ENCODE results near the gene AK9.
"Not testable (repeated sequence)": the region's sequence is repeated elsewhere in the genome, so short reads cannot be mapped to it uniquely, and the experiment has no call there.

Gene AK9

GRCh38 chr6:109612268-109612667, 78.7 kb downstream of the AK9 start:
- DNase-seq = no peak

GRCh38 chr6:109611502-109611901, 79.5 kb downstream of the AK9 start:
- DNase-seq = no peak

- DNase-seq = no peak
Measured at GRCh38 chr6:109610590-109610989, 80.4 kb downstream of the AK9 start.

DNA sequence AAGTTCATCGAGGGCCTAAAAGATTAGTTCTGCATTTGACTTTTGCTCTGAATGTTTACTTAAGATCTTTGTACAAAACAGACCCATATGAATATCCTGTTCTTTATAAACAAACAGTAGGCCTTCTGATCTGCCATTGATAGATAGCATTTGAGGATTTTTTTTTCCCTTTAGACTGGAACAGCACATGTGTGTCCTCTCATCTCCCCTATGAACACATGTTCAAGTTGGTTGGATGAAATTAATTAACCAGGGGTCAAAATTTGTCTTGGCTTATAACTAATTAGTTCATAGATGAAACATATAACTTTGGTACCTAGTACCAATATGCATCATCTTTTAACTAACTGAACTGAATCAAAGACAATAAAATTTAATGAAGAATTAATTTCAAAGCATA, 81.3 kb downstream of the AK9 start:
- no peak for DNase-seq

DNA sequence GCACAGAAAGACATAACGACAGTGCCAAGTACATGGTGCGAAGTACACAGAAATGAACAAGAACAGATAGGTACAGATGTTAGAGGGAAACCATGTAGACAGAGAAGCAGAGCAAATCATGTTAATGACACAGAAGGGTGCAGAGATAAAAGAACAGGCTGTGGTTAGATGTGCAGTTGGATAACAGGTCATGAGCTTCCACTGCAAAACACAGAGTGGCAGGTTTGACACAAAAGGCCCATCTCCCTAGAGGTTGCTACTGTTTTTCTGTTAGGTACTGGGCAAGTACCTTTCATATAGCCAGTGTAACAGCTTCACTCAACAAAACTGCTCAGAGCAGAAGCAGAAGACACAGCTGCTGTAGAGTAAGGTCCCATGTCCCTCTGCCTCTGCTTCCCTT, 84.6 kb downstream of the AK9 start:
- no peak for DNase-seq

GRCh38 chr6:109595998-109596397, 95.0 kb downstream of the AK9 start:
- DNase-seq = no peak

DNA sequence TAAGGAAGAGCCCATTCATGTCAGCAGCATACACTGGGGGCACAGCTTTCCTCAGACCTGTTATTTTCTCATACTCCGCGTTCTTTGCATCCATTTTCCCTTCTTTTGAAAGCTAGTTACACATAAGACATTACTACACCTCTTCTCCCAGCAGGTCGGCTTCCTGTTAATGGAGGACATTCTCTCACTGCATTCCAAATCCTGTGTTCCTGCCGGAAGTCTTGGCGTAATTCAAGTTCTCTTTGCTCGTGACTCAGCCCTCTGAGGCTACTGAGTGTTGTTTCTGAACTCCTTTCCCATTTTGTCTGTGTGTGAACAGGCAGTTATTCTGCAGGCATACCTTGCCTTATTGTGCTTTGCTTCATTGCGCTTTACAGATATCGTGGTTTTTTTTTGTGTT, 110.5 kb downstream of the AK9 start:
- no peak for DNase-seq

GRCh38 chr6:109579361-109579760, 111.6 kb downstream of the AK9 start:
- DNase-seq = no peak

GRCh38 chr6:109569901-109570300, 121.1 kb downstream of the AK9 start:
- DNase-seq = not testable (repeated sequence)

- no peak for DNase-seq
Measured at GRCh38 chr6:109561844-109562243, 129.2 kb downstream of the AK9 start.

DNA sequence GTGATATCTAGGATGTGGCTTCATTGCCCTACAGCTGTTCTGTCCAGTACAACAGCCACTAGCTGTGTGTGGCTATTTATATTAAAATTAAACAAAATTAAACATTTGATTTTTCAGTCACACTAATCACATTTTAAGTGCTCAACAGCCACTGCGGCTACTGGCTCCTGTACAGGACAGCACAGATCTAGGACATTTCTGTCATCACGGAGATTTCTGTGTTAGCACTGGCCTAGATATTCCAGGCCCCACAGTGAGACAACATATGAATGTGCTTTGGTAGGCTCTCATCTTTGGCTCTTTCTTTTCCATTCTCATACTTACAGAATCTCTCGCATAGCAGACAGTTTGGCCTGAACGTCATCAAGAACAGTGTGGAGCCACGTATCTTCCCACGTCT, 159.6 kb downstream of the AK9 start:
- DNase-seq = no peak

- no peak for DNase-seq
Measured at GRCh38 chr6:109527989-109528388, 163.0 kb downstream of the AK9 start.

- peak; percentile 32 for DNase-seq
Measured at GRCh38 chr6:109526905-109527628, 163.9 kb downstream of the AK9 start.

DNA sequence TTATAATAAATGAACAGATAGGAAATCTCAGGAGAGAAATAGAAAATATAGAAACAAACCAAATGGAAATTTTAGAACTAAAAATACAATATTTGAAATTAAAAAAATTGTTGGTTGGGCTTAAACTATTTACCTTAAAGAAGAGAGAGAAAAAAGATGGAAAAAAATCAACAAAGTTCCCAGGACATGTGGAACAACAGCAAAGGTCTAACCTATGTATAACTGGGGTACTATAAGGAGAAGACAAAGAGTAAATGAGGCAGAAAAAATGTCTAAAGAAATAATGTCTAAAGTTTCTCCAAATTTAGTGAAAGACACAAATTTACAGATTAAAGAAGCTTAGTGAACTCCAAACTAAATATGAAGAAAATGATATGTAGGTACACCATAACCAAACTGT, 166.9 kb downstream of the AK9 start:
- DNase-seq = no peak

DNA sequence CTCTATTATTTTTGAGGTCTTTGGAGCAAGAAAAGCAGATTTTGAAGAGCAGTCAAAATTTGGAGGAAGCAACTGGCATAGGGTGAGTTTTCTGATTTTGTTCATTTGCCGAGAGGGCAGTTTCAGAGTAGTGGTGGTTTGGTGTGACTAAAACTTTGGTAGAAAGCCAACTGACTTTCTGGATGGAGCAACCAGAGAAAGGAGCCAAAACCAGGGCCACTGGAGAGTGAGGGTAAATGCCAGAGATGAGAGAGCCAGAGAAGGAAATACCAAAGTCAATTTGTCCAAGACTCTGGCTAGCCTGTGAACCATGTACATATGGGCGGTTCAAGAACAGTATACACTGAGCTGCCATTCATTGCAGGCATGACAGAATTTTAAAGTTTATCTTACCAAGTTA, 167.5 kb downstream of the AK9 start:
- no peak for DNase-seq

- no peak for DNase-seq
Measured at GRCh38 chr6:109521080-109521479, 169.9 kb downstream of the AK9 start.

- not testable (repeated sequence) for DNase-seq
Measured at GRCh38 chr6:109519647-109520046, 171.4 kb downstream of the AK9 start.

DNA sequence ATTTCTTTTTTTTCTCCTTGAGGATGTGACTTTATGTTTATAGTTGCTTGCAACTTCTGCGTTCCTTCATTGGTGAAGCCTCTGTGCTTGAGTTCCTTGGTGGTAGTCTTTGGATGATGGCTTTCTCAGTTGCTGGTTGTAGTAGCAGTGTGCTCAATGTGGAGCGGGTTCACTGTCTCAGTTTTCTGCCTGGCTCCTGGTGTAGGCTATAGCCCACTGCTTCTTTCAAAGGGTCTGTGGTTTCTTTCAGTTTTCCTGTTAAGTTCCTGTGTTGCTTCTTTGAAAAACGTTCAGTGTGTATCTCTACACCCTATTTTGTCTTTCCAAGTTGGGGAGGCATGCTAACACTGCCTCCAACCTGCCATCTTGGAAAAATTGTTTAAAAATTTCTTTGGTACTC, 174.1 kb downstream of the AK9 start:
- DNase-seq = no peak

GRCh38 chr6:109515781-109516409, 175.1 kb downstream of the AK9 start:
- DNase-seq = no peak

GRCh38 chr6:109514946-109515345, 176.1 kb downstream of the AK9 start:
- DNase-seq = no peak

GRCh38 chr6:109513571-109514071, 177.4 kb downstream of the AK9 start:
- no peak for DNase-seq

- no peak for DNase-seq
Measured at GRCh38 chr6:109512271-109512817, 178.7 kb downstream of the AK9 start.

DNA sequence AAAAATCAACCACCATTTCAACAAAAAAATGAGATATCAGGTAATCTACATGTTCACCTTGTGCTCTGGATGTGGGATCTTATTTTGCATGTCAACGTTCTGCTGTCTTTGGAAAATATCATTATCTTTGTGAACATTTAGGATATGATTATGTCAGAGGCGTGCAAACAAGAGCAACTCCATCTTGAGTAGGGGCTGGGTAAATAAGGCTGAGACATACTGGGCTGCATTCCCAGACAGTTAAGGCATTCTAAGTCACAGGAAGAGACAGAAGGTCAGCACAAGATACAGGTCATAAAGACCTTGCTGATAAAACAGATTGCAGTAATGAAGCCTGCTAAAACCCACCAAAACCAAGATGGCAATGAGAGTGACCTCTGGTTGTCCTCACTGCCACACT, 179.2 kb downstream of the AK9 start:
- DNase-seq = no peak

DNA sequence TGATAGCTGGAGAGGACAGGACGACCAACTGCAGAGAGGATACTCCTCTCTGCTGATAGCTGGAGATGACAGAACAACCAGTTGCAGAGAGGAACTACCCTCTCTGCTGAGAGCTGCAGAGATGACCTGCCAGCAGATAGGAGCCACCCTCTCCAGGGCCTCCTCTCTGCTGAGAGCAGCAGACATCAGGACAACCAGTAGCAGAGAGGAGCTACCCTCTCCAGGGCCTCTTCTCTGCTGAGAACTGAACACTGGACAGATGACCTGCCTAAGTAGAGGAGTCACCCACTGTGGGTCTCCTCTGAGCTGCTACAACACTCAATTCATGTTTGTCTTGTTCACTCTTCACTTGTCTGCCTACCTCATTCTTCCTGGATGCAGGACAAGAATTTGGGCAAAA, 180.6 kb downstream of the AK9 start:
- DNase-seq = no peak

All from activated CD4-positive, CD25-positive, alpha-beta regulatory T cell treated with anti-CD3 and anti-CD28 coated beads, Interleukin-2, amount 50 U/mL, for 72 hours (primary cell).